GM10266 (cell line): ENCODE measurements around the gene SCNN1G.

Source experiments
- DNase-seq: peaks from one replicate; pipeline ENCODE4 v3.0.0; 2012; ENCODE audit errors: extremely low spot score
- TF ChIP-seq, protein P1 (sequence below): IDR thresholded peaks from 2 replicates; pipeline ENCODE4 v1.5.1; 2012; ENCODE audit warnings: mild to moderate bottlenecking, low read depth; ENCODE audit not compliant: control insufficient read depth, insufficient read depth; ENCODE audit errors: missing control alignments

Gene SCNN1G

DNA sequence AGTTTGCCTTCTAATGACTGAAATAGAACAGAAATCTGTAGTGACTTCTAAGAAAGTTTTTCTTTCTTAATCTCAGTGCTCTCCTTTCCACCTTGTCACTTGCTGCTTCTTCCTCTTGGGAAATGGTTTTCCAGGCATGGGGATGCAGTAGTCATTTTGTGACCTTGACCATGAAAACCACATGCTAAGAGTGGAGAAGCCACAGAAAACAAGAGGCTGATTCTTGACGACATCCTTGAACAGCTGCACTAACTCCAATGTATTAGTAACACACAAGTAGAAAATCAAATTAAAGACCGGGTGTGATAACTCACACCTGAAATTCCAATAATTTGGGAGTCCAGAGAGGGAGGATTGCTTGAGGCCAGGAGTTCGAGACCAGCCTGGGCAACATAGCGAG is 17.8 kb upstream of the SCNN1G start:
- TF ChIP-seq, protein P1, sequence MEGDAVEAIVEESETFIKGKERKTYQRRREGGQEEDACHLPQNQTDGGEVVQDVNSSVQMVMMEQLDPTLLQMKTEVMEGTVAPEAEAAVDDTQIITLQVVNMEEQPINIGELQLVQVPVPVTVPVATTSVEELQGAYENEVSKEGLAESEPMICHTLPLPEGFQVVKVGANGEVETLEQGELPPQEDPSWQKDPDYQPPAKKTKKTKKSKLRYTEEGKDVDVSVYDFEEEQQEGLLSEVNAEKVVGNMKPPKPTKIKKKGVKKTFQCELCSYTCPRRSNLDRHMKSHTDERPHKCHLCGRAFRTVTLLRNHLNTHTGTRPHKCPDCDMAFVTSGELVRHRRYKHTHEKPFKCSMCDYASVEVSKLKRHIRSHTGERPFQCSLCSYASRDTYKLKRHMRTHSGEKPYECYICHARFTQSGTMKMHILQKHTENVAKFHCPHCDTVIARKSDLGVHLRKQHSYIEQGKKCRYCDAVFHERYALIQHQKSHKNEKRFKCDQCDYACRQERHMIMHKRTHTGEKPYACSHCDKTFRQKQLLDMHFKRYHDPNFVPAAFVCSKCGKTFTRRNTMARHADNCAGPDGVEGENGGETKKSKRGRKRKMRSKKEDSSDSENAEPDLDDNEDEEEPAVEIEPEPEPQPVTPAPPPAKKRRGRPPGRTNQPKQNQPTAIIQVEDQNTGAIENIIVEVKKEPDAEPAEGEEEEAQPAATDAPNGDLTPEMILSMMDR = no peak
- no peak for DNase-seq

- TF ChIP-seq, protein P1 = no peak
- DNase-seq = no peak
These were observed 10.0 kb upstream of the SCNN1G start for GRCh38 chr16:23172583-23172982.

DNA sequence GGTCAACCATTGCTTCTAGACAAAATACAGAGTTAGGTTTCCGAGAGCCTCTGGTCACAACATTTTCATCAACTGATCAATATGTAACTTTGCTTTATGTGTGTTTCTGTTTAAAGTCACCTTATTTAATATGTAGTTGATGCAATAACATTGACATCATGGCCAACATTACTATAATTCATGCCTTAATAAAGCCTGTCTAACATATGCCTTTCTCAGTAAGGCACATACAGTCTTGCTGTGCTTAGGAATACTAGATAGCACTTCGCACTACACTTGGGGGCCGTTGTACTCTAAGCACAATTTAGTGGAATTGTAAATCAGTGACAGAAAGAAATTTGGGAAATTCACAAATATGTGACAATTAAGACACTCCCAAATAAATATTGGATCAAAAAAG is 9.6 kb upstream of the SCNN1G start:
- TF ChIP-seq, protein P1 = no peak
- DNase-seq = no peak

GRCh38 chr16:23174622-23175021 is 7.9 kb upstream of the SCNN1G start:
- TF ChIP-seq, protein P1 = no peak
- DNase-seq = no peak

GRCh38 chr16:23175651-23176050 is 6.9 kb upstream of the SCNN1G start:
- TF ChIP-seq, protein P1 = no peak
- no peak for DNase-seq

- DNase-seq = no peak
These were observed 1.0 kb upstream of the SCNN1G start for GRCh38 chr16:23181506-23181905.

DNA sequence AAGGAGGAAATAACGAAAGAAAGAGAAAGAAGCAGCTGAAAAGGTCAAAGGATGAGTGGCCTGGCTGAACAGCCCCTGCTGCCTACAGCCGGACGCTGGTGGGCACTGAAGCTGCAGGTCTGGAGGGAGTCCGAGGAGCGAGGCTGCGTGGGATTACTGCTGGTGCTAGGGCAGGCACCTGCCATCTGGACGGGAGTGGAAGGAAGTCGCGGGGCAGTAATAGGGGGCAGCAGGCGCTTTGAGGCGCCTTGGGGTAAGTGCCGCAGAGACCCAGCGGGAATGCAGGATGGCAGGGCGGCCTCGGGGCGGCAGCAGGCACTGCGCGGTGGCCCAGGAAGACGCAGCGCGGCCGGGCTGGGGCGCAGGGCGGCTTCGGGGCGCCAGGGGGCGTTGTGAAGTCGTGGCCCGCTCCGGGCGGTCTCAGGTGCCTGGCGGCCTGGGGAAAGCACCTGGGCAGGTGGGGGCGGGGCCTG is 303 bp upstream of the SCNN1G start:
- DNase-seq = peak; percentile 92
- TF ChIP-seq, protein P1 = peak; percentile 100

More at GRCh38 chr16:23181506-23181905, 1.0 kb upstream of the SCNN1G start:
- TF ChIP-seq, protein P1 = no peak

GRCh38 chr16:23183543-23183862 is 958 bp downstream of the SCNN1G start:
- no peak for DNase-seq
- TF ChIP-seq, protein P1 = no peak
